HG03571 (cell line): ENCODE results near the gene SREK1.
A peak's percentile ranks its signal among the peaks of the same experiment; 100 is the strongest.
"Not testable (repeated sequence)": the region's sequence is repeated elsewhere in the genome, so short reads cannot be mapped to it uniquely, and the experiment has no call there.

ENCODE experiments used
- ATAC-seq: cut with Tn5 transposase; IDR thresholded peaks from one replicate; pipeline ENCODE4 v1.9.1; 2021; ENCODE audit not compliant: unreplicated experiment

The SREK1 gene, protein sequence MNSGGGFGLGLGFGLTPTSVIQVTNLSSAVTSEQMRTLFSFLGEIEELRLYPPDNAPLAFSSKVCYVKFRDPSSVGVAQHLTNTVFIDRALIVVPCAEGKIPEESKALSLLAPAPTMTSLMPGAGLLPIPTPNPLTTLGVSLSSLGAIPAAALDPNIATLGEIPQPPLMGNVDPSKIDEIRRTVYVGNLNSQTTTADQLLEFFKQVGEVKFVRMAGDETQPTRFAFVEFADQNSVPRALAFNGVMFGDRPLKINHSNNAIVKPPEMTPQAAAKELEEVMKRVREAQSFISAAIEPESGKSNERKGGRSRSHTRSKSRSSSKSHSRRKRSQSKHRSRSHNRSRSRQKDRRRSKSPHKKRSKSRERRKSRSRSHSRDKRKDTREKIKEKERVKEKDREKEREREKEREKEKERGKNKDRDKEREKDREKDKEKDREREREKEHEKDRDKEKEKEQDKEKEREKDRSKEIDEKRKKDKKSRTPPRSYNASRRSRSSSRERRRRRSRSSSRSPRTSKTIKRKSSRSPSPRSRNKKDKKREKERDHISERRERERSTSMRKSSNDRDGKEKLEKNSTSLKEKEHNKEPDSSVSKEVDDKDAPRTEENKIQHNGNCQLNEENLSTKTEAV

DNA sequence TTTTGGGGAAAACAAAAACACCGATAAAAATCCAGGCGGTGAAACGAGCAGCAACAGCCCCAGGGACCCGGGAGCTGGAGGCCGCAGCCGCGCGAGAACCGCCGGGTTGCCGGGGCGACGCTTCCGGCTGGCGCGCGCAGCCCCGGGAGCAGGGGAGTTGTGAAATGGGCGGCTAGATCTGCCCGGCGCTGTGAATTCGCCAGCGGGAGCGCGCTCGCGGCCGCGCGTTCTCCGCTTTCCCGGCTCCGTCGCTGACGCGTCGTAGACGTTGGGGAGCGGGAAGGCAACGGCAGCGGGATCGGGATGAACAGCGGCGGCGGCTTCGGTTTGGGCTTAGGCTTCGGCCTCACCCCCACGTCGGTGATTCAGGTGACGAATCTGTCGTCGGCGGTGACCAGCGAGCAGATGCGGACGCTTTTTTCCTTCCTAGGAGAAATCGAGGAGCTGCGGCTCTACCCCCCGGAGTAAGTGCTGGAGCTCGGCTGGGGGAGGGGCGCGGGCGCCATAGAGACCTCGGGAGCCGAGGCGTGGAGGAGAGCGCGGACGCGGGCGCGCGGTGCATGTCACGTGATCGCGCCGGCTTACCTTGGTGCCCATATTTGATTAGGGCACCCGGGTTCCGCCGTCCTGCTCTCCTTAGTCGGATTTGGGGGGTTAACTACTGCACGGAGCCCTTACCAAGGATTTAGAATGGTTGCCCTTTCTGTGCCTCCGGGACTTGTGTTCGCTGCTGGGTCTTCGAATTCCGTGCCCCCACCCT lies at the start of gene SREK1:
SREK1 (plus strand) TSS at position 227 of the 760 bp plus-strand sequence; CDS start at position 304, 77 bp downstream.
- ATAC-seq = peak; percentile 84

DNA sequence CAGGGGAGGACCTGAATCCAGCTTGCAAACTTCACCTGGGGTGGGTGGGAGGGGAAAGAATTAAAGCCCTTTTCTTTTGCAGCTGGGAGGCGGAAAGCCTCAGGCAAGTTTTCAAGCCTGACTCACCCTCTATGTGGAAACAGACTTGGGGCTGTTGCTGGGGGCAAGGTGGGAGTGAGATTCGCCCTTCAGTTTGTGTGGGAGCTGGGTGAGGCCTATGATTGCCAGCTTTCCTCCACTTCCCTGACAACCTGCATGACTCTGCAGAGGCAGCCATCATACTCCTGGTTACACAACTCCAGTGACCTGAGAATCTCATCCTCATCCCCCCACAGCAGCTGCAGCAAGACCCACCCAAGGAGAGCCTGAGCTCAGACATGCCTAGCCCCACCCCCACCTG lies 43.2 kb upstream of the SREK1 start:
- no peak for ATAC-seq

DNA sequence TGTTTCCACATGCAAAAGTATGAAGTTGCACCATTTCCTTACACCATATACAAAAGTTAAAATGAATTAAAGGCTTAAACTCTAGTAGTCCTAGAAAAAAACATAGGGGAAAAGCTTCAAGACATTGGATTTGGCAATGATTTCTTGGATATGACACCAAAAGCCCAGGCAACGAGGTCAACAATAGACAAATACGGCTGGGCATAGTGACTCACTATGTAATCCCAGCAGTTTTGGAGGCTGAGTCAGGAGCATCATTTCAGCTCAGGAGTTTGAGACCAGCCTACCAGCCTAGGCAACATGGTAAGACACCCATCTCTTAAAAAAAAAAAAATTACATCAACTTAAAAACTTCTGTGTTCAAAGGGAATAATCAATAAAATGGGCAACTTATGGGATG lies 30.9 kb upstream of the SREK1 start:
- ATAC-seq = no peak

DNA sequence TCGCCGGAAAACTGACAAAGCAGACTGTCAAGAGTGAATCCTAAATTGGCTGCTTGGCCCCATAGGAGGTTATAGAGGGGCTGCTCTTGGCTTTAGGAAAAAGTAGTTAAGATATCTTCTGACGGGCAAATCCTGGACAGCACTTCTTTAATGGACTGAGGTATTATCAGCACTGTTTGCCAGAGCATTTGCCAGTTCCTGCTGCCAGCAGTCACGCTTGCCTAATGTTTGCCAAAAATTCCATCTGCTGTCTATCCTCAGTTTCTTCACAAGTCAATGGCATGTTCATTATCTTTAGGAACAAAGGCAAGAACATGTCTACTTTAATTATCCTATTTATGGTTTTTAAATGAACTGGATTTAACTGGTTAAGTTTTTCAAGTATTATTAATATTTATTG lies 25.8 kb upstream of the SREK1 start:
- ATAC-seq = no peak

DNA sequence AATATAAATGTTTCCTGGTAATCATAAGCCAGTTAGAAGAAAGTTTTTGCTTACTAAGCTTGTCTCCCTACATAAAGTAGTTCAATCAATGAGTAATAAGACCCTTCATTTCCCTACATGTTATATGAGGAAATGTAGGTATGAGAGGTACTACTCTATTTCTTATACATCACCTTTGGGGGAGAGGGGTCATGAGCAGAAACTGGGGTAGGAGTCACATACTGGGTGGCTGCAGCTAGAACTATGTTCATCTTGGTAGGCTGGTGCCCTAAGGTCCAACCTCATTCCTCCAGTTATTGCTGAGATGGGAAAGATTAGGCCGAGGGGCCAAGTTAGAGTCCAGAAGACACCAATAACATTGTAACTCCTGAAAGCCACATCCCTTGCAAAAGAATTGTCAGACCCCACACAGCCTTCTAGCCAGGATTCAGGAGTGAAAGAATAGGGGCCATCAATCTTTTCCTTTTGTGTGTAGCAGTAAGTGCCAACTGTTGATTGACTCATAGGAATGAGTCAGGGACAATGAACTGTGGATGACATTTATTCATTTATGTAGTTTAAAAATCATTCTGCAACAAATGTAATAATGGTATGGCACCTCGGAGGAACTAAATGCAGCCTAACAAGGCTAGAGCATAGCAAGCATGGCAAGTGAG lies 21.6 kb upstream of the SREK1 start:
- ATAC-seq = no peak

DNA sequence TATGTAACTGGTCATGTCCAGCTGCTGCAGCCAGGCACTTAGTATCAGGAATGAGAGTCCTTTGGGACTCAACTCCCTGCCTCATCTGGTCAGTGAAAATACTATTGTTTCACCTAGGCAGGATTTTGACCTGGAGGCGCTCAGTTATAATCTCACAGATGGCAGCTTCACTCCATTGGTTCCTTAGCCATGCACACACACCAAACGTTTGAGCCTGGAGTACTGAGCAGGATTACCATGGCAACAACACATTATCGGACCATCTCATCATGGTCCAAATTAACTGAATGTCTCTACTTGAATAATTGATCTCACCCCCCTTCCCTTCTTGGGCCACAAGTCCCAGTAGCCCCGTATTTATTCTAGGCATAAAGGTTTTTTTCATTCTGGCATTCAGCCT lies 15.0 kb upstream of the SREK1 start:
- ATAC-seq = no peak

DNA sequence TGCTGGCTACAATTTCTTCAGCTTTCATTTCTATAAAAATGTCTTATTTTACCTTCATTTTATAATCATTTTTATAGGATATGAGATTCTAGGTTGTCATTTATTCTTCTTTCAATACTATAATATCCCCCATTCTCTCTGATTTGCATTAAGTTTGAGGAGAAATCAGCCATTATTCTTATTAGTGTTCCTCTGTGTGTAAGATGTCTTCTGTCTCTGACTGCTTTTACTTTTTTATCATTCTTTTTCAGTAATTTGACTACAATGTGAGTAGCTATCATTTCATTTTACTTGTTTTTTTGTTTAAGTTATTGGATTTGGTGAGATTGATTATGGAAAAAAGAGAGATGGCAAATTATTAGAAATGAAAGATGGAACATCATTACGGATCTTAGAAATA lies 13.6 kb upstream of the SREK1 start:
- ATAC-seq = no peak

DNA sequence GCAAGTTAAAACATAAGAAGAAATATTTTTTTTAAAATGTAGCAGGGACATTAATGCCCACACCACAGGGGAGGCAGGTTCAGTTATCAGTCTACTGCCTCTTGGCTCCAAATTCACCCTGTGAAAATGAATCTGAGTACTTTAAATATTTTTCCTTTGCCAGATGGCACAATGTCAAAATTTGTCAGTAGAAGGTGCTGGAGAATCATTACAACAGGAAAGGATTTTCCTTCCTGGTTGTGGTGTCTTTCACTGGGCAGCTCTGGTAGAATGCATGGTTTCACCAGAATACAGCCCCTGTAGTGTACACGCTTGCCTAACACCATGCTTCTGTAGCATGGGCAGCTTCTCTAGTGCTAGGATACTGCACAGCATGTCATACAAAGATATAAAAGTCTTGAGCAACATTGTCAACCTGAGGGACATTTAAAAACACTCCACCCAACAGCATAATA lies 9.7 kb upstream of the SREK1 start:
- no peak for ATAC-seq

DNA sequence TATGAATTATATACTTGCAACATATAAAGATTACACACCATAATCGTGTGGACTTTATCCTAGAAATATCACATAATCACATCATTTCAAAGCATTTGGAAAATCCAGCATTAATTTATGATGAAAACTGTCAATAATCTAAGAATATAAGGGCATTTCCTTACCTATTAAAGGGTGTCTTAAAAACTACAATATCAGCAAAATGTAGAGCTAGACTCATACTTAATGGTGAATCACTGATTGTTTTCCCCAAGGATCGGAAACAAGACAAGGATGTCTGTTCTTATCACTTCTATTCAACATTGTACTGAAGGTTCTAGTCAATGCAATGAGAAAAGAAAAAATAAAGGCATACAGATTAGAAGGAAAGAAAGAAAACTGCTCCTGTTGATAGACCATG lies 8.0 kb upstream of the SREK1 start:
- no peak for ATAC-seq

DNA sequence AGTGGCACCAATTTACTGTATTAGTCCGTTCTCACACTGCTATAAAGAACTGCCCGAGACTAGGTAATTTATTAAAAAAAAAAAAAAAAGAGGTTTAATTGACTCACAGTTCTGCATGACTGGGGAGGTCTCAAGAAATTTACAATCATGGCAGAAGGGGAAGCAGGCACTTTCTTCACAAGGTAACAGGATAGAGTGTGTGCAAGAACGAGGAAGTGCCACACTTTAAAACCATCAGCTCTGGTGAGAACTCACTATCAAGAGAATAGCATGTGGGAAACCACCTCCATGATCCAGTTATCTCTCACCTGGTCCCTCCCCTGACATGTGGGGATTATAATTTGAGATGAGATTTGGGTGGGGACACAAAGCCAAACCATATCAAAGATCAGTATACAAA lies 7.2 kb upstream of the SREK1 start:
- ATAC-seq = not testable (repeated sequence)

DNA sequence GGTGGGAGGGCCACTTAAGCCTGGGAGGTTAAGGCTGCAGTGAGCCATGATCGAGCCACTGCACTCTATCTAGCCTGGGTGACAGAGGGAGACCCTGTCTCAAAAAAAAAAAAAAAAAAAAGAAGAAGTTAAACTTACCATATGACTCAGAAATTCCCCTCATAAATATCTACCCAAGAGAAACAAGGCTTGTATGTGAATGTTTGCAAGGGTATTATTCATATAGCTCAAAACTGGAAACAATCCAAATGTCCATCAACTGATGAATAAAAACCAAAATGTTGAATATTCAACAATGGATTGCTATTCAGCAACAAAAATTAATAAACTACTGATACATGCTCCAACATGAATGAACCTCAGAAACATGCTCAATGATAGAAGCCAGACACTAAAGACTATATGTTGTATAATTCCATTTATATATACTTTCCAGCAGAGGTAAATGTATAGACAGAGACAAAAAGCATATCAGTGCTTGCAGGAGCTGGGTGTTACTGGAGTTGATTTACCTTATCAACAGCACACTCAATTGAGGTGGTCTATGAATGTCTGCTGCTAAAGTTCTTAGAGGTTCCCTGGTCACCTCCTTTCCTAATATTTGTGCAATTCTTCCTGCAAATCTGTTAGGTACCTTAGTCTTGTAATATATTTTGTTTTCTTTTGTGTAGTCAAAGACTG lies 5.3 kb upstream of the SREK1 start:
- ATAC-seq = no peak

DNA sequence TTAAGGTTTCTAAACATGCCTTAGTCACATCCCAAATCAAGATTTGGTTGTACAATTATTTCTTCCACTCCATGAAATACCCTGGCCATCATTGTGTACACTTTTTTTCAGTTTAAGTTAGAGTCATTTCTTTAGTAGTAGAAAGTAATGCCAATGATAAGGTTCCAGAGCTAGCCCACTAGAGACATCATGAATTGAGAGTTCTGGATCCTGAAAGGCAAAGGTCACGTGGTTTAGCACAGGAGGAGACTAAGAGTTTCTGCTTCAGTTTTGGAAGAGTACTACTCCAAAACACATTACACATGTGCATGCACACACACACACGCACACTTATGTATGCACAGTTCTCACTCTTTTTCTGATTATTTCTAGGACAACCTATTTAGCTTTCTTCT lies 4.8 kb upstream of the SREK1 start:
- no peak for ATAC-seq

DNA sequence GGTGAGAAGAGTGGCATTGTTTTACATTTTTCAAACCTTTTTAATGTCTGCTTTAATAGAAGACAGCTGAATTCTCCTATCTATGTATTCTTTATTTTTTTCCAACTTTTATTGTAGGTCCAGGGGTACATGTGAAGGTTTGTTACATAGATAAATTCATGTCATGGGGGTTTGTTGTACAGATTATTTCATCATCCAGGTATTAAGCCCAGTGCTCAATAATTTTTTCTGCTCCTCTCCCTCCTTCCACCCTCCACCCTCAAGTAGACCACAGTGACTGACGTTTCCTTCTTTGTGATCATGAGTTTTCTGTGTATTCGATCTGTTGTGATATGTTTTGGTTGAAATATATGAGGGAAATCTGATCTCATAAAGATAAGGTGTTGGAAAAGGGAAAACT lies 1.7 kb upstream of the SREK1 start:
- no peak for ATAC-seq

DNA sequence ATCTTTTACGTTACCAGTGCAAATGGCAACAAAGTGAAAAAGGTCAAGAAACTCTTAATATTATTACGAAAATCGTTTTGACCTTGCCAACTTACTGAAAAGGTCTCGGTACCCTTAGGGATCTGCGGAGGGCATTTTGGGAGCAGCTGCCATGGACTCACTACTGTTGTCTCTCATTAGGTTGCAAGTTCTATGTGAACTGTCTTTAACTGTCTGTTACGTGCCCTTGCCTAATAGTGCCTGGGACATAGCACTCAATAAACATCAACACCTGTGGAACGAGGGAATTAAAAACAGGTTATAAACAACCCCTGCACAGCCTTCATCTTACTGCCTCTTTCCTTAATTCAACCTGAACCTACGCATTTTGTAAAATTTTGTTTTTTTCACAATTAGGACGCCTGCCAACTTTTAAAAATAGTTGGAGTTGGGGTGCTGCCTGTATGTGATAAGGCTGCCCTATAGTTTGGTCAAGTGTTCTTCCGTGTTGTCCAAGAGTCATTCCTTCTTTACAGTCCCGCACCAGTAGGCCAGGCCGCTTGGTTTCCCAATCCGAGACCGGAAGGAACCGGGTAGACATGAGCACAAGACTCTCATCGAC lies 527 bp upstream of the SREK1 start:
- ATAC-seq = peak; percentile 22

DNA sequence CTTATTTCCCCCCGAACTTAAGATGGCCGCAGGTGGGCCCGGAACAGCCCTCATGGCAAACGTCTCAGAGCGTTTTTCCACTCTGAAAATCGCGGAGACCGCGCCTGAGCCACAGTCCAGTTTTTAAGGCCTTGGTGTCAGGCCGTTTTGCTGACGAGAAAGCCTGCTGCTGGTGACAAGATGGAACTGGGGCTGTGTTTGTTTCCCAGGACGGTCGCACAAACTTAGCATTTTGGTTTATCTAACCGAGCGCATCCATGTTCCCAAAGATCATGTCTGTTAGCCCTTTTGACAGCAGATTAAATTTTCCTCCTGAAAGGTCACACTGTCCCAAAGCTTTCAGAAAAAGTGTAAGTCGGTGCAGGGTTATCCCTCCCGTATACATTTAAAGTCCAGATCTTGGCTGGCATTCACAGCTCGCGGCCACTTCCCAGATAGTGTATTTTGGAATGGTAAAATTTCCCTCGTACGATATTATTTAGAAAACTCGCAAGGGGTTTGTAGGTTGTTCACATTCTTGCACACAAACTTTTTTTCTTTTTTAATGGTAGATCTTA lies 812 bp downstream of the SREK1 start:
- peak; percentile 52 for ATAC-seq

DNA sequence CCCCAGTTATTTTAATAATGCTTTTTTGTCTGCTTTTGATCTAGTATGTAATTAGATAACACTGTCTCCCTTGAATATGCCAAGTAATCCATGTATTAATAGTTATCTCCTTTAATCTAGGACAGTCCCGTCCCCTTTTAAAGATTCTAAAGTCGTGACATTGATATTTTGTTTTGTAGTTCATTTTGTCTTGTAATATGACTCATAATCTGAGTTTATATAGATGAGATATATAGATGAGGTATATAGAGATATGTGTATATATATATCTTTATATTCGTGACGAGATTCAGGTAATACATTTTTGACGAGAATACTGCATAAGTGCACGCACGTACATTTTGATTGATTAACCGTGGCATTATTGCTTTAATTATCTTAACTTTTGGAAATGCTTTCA lies 1.6 kb downstream of the SREK1 start:
- no peak for ATAC-seq

DNA sequence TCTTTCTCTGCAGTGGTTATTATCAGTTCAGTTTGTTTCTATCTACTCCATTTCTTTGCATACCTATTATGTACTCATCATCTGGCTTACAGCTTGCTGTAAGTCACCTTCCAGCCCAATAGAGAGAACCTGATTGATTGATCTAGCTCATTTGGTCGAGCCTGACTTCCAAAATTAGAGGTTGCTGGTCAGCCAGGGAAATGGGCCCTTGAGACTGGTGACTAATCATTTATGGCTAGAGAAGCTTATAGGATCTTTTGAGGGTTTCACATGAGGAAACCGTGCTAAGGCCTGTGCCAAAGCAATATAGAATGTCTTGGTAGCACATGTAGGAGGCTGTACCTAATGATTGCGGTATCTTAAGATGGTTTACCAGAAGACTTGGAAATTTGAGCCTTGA lies 5.8 kb downstream of the SREK1 start:
- no peak for ATAC-seq

DNA sequence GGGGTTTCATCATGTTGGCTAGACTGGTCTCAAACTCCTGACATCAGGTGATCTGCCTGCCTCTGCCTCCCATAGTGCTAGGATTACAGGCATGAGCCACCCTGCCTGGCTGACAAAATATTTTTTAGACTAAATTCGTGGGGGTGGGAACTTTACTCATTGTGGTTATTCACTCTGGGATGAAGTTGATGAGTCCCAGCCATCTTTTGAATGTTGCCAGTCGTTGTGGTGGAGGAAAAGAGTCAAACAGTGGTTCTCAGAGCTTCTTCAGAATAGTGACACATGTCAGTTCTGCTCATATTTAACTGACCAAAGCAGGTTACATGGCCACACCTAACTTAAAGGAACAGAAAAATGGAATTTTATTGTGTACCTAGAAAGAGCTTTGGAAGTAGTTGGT lies 6.9 kb downstream of the SREK1 start:
- no peak for ATAC-seq

DNA sequence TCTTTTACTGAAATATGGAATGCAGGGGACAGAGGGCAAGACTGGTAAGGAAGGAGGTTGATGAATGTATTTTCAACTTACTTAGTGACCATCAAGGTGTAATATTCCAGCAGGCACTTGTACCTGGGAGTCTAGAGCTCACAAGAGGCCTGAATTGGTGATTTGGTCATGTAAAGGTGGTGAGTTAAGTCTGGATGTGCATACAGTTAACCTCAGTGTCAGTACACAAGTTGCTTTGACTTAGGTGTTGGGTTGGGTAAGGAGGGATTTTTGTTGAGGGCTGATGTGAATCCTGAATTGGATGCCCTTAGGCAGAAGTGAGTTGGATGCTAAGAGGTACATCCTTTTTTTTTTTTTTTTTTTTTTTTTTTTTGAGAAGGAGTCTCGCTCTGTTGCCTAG lies 7.4 kb downstream of the SREK1 start:
- no peak for ATAC-seq

DNA sequence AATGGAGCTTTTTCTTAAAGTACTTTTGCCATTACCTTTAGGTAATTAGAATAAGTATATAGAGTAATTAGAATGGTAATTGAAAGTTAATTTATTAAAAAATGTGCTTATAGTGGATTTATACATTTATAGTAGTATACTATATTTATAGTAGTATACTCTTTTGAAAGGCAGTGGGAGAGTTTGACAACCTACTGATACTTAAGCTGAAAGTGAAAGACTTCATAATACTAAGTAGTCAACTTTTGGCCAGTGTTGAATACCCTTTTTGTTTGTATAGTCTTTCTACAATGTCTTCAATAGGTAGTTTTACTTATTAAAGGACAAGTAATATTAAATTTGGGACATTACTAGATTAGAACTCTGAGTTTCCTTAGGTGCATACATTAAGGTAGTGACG lies 12.9 kb downstream of the SREK1 start:
- ATAC-seq = no peak
